ENCODE data around the gene DGKH.

DNA sequence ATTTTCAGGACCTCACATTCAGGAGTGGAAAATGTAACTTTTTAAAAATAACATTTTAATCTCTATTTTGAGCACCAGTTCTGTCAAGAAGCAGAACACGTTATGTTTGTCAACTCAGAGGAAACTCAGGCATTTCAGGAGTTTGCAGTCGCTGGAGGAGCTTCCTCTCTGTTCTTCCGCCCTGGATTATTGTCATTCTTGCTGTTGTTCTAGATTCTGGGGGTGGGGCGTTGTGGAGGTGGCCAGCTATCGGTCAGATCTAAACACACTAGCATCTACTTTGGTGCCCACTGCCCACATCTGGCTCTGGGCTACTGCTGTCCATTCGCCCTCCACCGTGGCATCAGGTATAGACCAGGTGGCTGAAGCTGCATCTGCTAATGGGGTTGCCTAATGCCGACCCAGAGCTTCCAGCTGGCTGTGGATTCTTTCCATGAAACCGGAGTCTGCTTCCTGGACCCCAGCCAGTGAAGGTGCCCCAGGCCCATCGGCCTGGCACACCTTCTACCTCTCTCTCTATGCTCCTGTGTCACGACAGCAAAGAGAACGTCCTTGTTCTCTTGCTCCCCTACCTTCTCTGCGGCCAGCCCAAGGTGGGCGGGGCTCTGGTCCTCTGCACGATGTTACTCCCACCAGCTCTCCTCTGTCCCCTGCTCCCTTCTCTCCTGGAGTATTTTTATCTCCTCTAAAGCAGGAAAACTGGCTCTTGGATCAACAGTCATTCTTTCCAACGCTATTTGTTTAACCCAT lies 36.7 kb upstream of the DGKH start:
- TF ChIP-seq, protein P1, sequence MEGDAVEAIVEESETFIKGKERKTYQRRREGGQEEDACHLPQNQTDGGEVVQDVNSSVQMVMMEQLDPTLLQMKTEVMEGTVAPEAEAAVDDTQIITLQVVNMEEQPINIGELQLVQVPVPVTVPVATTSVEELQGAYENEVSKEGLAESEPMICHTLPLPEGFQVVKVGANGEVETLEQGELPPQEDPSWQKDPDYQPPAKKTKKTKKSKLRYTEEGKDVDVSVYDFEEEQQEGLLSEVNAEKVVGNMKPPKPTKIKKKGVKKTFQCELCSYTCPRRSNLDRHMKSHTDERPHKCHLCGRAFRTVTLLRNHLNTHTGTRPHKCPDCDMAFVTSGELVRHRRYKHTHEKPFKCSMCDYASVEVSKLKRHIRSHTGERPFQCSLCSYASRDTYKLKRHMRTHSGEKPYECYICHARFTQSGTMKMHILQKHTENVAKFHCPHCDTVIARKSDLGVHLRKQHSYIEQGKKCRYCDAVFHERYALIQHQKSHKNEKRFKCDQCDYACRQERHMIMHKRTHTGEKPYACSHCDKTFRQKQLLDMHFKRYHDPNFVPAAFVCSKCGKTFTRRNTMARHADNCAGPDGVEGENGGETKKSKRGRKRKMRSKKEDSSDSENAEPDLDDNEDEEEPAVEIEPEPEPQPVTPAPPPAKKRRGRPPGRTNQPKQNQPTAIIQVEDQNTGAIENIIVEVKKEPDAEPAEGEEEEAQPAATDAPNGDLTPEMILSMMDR (IDR thresholded peaks at IDR 0.05; ENCODE audit: low read length), result no peak
- TF ChIP-seq EZH2 (optimal IDR thresholded peaks at IDR 0.05; ENCODE audit: low read depth, low read length) (no peak), EZH2phosphoT487 (IDR thresholded peaks at IDR 0.05; ENCODE audit: low read length) (no peak)
